Measurements from ENCODE around the gene SULT1A1.

DNA sequence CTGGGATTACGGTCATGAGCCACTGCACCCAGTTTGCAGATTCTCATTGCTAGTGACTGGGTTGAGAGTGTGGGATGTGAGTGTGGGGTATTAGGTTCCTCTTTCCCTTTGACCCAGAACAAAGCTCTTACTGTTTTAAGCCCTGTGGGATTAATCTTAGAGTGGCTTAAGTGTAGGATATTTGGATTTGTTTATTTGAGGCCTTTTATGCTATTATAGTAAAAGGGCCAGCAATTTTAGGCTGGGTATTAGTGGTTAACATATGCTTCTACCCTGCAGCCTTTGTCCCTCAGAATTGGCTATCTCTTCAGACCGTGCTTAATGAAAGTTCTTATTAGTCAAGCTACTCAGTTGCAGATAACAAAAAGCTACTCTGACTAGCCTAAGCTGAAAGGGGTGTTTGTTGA lies 52.9 kb downstream of the SULT1A1 start:
- TF ChIP-seq, protein P1, sequence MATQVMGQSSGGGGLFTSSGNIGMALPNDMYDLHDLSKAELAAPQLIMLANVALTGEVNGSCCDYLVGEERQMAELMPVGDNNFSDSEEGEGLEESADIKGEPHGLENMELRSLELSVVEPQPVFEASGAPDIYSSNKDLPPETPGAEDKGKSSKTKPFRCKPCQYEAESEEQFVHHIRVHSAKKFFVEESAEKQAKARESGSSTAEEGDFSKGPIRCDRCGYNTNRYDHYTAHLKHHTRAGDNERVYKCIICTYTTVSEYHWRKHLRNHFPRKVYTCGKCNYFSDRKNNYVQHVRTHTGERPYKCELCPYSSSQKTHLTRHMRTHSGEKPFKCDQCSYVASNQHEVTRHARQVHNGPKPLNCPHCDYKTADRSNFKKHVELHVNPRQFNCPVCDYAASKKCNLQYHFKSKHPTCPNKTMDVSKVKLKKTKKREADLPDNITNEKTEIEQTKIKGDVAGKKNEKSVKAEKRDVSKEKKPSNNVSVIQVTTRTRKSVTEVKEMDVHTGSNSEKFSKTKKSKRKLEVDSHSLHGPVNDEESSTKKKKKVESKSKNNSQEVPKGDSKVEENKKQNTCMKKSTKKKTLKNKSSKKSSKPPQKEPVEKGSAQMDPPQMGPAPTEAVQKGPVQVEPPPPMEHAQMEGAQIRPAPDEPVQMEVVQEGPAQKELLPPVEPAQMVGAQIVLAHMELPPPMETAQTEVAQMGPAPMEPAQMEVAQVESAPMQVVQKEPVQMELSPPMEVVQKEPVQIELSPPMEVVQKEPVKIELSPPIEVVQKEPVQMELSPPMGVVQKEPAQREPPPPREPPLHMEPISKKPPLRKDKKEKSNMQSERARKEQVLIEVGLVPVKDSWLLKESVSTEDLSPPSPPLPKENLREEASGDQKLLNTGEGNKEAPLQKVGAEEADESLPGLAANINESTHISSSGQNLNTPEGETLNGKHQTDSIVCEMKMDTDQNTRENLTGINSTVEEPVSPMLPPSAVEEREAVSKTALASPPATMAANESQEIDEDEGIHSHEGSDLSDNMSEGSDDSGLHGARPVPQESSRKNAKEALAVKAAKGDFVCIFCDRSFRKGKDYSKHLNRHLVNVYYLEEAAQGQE (IDR thresholded peaks at IDR 0.05; ENCODE audit: insufficient read depth in 1 of 2, low read depth in 2 of 2, low read length in 2 of 2) = no peak
- no peak for TF ChIP-seq POLR2AphosphoS5 (IDR thresholded peaks at IDR 0.05; ENCODE audit: low read depth, low read length)
